Glomerular endothelial cell (primary cell): ENCODE data around the gene RPS6KA4. TPM values are rescaled to one million over a fixed set of nuclear protein-coding genes. Genes with fewer than 3 reads are reported as not detected.
A peak's percentile ranks its signal among the peaks of the same experiment; 100 is the strongest.

Experiments
- DNase-seq: peaks from one replicate; pipeline ENCODE4 v3.0.0-alpha.2; 2011; ENCODE audit warnings: low read depth, low spot score; ENCODE audit errors: extremely low read depth
- total RNA-seq: library from RNA; depleted of rRNA; stranded (reverse); fragments of >200 nt; gene quantifications from 2 replicates; pipeline ENCODE4 v1.2.3, GENCODE V29; 2015

The RPS6KA4 gene
- total RNA-seq, 1 donor from 2014 or later, result 42.1 TPM

DNA sequence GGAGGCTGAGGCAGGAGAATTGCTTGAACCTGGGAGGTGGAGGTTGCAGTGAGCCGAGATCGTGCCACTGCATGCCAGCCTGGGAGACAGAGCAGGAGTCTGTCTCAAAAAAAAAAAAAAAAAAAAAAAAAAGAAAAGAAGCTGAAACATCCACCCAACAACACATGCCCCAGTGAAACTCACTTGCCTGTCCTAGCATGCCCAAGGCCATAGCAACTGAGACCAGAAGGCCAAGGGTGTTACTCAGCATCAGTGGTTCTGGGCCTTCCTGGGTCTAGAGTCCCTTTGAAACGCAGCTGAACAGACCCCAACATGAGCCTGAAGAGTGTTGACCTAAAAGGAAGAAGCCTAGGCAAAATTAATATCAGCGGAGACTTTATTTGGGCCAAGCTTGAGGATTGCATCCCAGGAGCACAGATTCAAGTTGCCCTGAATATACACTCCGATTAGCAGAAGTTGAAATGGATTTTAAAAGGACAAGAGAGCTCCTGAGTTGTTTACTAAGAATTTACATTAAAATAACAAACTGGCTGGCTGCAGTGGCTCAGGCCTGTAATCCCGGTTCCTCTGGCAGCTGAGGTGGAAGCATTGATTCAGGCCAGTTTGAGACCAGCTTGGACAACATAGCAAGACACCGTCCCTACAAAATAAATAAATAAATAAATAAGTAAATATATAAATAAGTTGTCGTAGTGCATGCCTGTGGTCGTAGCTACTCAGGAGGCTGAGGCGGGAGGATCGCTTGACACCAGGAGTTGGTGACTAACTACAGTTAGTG, 34.1 kb upstream of the RPS6KA4 start:
- no peak for DNase-seq

GRCh38 chr11:64327375-64327774, 31.6 kb upstream of the RPS6KA4 start:
- DNase-seq, result no peak

- DNase-seq, result no peak
Observed at GRCh38 chr11:64327993-64328392, 31.0 kb upstream of the RPS6KA4 start.

- DNase-seq, result no peak
Observed at GRCh38 chr11:64330888-64331287, 28.1 kb upstream of the RPS6KA4 start.

- peak; percentile 42 for DNase-seq
Observed at GRCh38 chr11:64331569-64332371, 27.2 kb upstream of the RPS6KA4 start.

GRCh38 chr11:64333556-64333955, 25.4 kb upstream of the RPS6KA4 start:
- DNase-seq, result no peak

GRCh38 chr11:64334764-64335735, 23.9 kb upstream of the RPS6KA4 start:
- DNase-seq, result no peak

GRCh38 chr11:64337538-64338249, 21.3 kb upstream of the RPS6KA4 start:
- no peak for DNase-seq

- DNase-seq, result no peak
Observed at GRCh38 chr11:64338716-64339115, 20.2 kb upstream of the RPS6KA4 start.

DNA sequence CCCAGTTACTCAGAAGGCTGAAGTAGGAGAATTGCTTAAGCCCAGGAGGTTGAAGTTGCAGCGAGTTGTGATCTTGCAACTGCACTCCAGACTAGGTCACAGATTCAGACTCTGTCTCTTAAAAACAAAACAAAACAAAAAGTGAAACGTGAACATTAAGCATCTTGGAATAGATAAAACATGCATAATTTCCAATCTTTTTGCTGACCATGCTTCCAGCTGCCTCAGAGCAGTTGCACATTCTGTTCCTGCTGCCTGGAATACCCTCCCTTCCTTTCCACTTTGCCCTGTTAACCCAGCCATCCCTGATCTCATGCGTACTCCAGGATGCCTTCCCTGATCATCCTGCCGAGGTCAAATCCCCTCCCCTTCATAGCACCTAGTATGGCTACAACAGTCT, 19.7 kb upstream of the RPS6KA4 start:
- no peak for DNase-seq

- no peak for DNase-seq
Observed at GRCh38 chr11:64339754-64340408, 19.1 kb upstream of the RPS6KA4 start, which contains the start of gene CCDC88B. TSS of gene CCDC88B (plus strand) at chr11:64340204. CDS start at chr11:64340267, 63 bp downstream.

DNA sequence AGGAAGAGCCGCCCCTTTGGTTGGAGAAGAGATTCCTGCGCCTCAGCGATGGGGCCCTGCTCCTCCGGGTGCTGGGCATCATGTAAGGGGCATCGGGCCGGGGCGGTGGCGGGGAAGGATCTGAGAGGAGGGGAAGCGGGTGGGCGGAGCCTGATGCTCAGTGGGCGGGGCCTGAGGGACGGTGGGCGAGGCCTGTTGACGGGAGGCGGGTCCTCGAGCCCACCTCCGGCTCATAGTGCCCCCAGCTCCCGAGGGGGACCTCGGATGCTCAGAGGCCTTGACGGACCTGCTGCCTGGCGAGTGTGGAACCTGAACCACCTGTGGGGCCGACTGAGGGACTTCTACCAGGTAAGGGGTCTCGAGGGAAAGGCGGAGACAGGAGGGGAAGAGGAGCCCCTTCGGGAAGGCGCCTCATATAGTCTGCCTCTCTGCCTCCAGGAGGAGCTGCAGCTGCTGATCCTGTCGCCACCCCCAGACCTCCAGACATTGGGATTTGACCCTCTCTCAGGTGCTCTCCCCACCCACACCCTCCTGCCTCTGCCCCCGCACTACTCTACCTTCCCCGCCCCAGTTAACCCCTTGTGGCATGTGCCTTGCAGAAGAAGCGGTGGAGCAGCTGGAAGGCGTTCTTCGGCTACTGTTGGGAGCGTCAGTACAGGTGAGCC, 18.2 kb upstream of the RPS6KA4 start:
- DNase-seq, result no peak

- no peak for DNase-seq
Observed at GRCh38 chr11:64341429-64341828, 17.5 kb upstream of the RPS6KA4 start.

- DNase-seq, result no peak
Observed at GRCh38 chr11:64341851-64342791, 16.8 kb upstream of the RPS6KA4 start.

GRCh38 chr11:64342869-64343745, 15.9 kb upstream of the RPS6KA4 start:
- no peak for DNase-seq

GRCh38 chr11:64343767-64344559, 15.0 kb upstream of the RPS6KA4 start:
- DNase-seq, result no peak
